Colon (tissue), 2 donors: ENCODE results near the gene BABAM2.
"Not testable (repeated sequence)": the region's sequence is repeated elsewhere in the genome, so short reads cannot be mapped to it uniquely, and the experiment has no call there.

Experiments used
- FAIRE-seq: peaks from 2 replicates; lab custom pipeline; 2012; peaks lifted over from hg19 to GRCh38; lab: Jason Lieb, UNC
- donor health status: control.
- donor health status: control.

BABAM2 gene

GRCh38 chr2:28255231-28255630 lies 364.7 kb downstream of the BABAM2 start:
- FAIRE-seq, result not testable (repeated sequence)

GRCh38 chr2:28257182-28257581 lies 366.7 kb downstream of the BABAM2 start:
- no peak for FAIRE-seq

GRCh38 chr2:28259226-28259625 lies 368.7 kb downstream of the BABAM2 start:
- not testable (repeated sequence) for FAIRE-seq

GRCh38 chr2:28263690-28264089 lies 373.2 kb downstream of the BABAM2 start:
- no peak for FAIRE-seq

- no peak for FAIRE-seq
Observed at GRCh38 chr2:28267282-28267681, 376.8 kb downstream of the BABAM2 start.

GRCh38 chr2:28268386-28268785 lies 377.9 kb downstream of the BABAM2 start:
- FAIRE-seq, result no peak

- no peak for FAIRE-seq
Observed at GRCh38 chr2:28269019-28269784, 378.7 kb downstream of the BABAM2 start.

- FAIRE-seq, result no peak
Observed at GRCh38 chr2:28270456-28271152, 380.1 kb downstream of the BABAM2 start.

- FAIRE-seq, result no peak
Observed at GRCh38 chr2:28271231-28271918, 380.8 kb downstream of the BABAM2 start.

GRCh38 chr2:28271919-28272250 lies 381.4 kb downstream of the BABAM2 start:
- no peak for FAIRE-seq

GRCh38 chr2:28273751-28274150 lies 383.2 kb downstream of the BABAM2 start:
- no peak for FAIRE-seq

GRCh38 chr2:28274911-28275685 lies 384.6 kb downstream of the BABAM2 start:
- no peak for FAIRE-seq

- no peak for FAIRE-seq
Observed at GRCh38 chr2:28276076-28276618, 385.6 kb downstream of the BABAM2 start.

- no peak for FAIRE-seq
Observed at GRCh38 chr2:28276807-28277206, 386.3 kb downstream of the BABAM2 start.

- FAIRE-seq, result no peak
Observed at GRCh38 chr2:28277466-28277865, 386.9 kb downstream of the BABAM2 start.

- no peak for FAIRE-seq
Observed at GRCh38 chr2:28279371-28279770, 388.8 kb downstream of the BABAM2 start.

GRCh38 chr2:28280619-28281018 lies 390.1 kb downstream of the BABAM2 start:
- no peak for FAIRE-seq

GRCh38 chr2:28281739-28282138 lies 391.2 kb downstream of the BABAM2 start:
- FAIRE-seq, result no peak

- no peak for FAIRE-seq
Observed at GRCh38 chr2:28282248-28282647, 391.7 kb downstream of the BABAM2 start.

GRCh38 chr2:28282861-28283646 lies 392.5 kb downstream of the BABAM2 start:
- FAIRE-seq, result no peak

- FAIRE-seq, result no peak
Observed at GRCh38 chr2:28283861-28284260, 393.3 kb downstream of the BABAM2 start.
